HEK293 (cell line): ENCODE results near the gene SFXN3.

Source experiments
- IKZF3 ChIP-seq: fragments of 450-650 bp; IDR thresholded peaks from 2 replicates; pipeline ENCODE4 v1.5.0; 2018; ENCODE audit warnings: missing biosample characterization, mild to moderate bottlenecking, missing genetic modification characterization, moderate library complexity
- KLF10 ChIP-seq: fragments of 450-650 bp; IDR thresholded peaks from 2 replicates; pipeline ENCODE4 v1.5.1; 2018; ENCODE audit warnings: missing biosample characterization, mild to moderate bottlenecking, missing genetic modification characterization
- MZF1 ChIP-seq: fragments of 450-650 bp; formaldehyde crosslinking; IDR thresholded peaks from 2 replicates; pipeline ENCODE4 v1.5.1; 2017; ENCODE audit warnings: missing biosample characterization, missing genetic modification characterization, borderline replicate concordance
- REPIN1 ChIP-seq: fragments of 450-650 bp; formaldehyde crosslinking; IDR thresholded peaks from 2 replicates; pipeline ENCODE4 v1.5.1; 2017; ENCODE audit warnings: missing biosample characterization, missing genetic modification characterization, low read depth
- ZBTB17 ChIP-seq: fragments of 450-650 bp; formaldehyde crosslinking; IDR thresholded peaks from 2 replicates; pipeline ENCODE4 v1.5.1; 2016; ENCODE audit warnings: missing biosample characterization, missing genetic modification characterization
- ZEB2 ChIP-seq: fragments of 450-650 bp; formaldehyde crosslinking; IDR thresholded peaks from 2 replicates; pipeline ENCODE4 v1.5.1; 2016; ENCODE audit warnings: missing biosample characterization, missing genetic modification characterization
- ZFP37 ChIP-seq: fragments of 450-650 bp; formaldehyde crosslinking; IDR thresholded peaks from 2 replicates; pipeline ENCODE4 v1.5.1; 2016; ENCODE audit warnings: missing biosample characterization, missing genetic modification characterization
- ZNF24 ChIP-seq: fragments of 450-650 bp; formaldehyde crosslinking; IDR thresholded peaks from 2 replicates; pipeline ENCODE4 v1.5.1; 2016; ENCODE audit warnings: missing biosample characterization, missing genetic modification characterization
- ZNF585B ChIP-seq: fragments of 450-650 bp; formaldehyde crosslinking; IDR thresholded peaks from 2 replicates; pipeline ENCODE4 v1.5.1; 2016; ENCODE audit warnings: missing biosample characterization, missing genetic modification characterization
- ZNF621 ChIP-seq: fragments of 450-650 bp; formaldehyde crosslinking; IDR thresholded peaks from 2 replicates; pipeline ENCODE4 v1.5.1; 2017; ENCODE audit warnings: missing biosample characterization, missing genetic modification characterization
- ZNF660 ChIP-seq: fragments of 450-650 bp; IDR thresholded peaks from 2 replicates; pipeline ENCODE4 v1.5.1; 2018; ENCODE audit warnings: missing biosample characterization, mild to moderate bottlenecking, missing genetic modification characterization
- ZNF792 ChIP-seq: fragments of 450-650 bp; formaldehyde crosslinking; IDR thresholded peaks from 2 replicates; pipeline ENCODE4 v1.5.1; 2016; ENCODE audit warnings: missing biosample characterization, missing genetic modification characterization
- ZSCAN30 ChIP-seq: fragments of 450-650 bp; IDR thresholded peaks from 2 replicates; pipeline ENCODE4 v1.5.1; 2018; ENCODE audit warnings: missing biosample characterization, mild to moderate bottlenecking, missing genetic modification characterization, moderate library complexity
- ZXDB ChIP-seq: fragments of 450-650 bp; formaldehyde crosslinking; IDR thresholded peaks from 2 replicates; pipeline ENCODE4 v1.5.1; 2016; ENCODE audit warnings: missing biosample characterization, missing genetic modification characterization
- TF ChIP-seq, protein P1 (sequence below): fragments of 450-650 bp; formaldehyde crosslinking; IDR thresholded peaks from 2 replicates; pipeline ENCODE4 v1.5.1; 2017; ENCODE audit warnings: missing biosample characterization, missing genetic modification characterization
- TF ChIP-seq, protein P2 (sequence below): fragments of 450-650 bp; formaldehyde crosslinking; IDR thresholded peaks from 2 replicates; pipeline ENCODE4 v1.5.1; 2016; ENCODE audit warnings: missing biosample characterization, missing genetic modification characterization
- TF ChIP-seq, protein P3 (sequence below): fragments of 450-650 bp; formaldehyde crosslinking; IDR thresholded peaks from 2 replicates; pipeline ENCODE4 v1.5.1; 2017; ENCODE audit warnings: missing biosample characterization, missing genetic modification characterization
- TF ChIP-seq, protein P4 (sequence below): fragments of 450-650 bp; formaldehyde crosslinking; IDR thresholded peaks from 2 replicates; pipeline ENCODE4 v1.5.1; 2016; ENCODE audit warnings: missing biosample characterization, missing genetic modification characterization
- TF ChIP-seq, protein P5 (sequence below): fragments of 450-650 bp; formaldehyde crosslinking; IDR thresholded peaks from 2 replicates; pipeline ENCODE4 v1.5.1; 2016; ENCODE audit warnings: missing biosample characterization, missing genetic modification characterization

SFXN3 gene

DNA sequence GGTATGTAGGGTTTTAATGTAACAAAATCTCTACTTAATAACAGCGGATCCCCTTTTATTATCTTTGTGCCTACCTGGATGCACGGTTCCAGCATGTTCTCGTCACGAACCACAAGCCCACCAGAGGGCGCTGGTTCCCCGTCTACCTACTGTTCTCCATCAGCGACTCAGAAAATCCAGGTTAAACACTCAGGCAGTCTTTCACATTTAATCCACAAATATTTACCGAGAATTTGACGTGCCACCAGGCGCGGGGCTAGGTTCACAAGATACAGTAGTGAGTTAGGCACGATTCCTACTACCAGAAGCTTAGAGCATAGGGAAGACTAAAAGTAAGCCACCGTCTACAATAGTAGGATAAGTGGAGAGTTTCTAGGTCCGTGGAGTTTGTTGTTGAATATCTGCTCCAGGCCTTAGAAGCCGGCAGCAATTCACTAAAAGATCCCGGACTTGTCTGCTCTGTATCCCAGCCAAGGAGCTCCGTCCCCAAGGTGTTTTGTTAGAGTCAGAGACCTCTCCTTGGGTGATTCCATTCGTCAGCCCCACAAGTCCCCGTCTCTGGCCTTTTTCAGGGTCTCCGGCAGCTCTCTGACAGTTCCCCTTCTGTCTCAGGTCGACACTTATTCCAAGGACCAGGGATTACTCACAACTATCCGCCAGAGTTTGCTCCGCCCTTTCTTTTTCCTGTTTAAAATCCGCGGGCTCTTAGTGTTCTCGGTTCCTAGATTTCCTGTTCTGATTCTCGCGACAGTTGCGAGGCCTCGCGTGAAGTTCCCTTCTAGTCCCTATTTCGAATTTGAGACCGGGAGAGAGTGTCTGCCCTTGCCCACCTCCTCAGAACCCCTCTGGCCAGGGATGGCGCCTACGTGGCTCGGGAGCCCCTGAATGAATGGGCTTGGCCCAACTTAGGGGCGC, 29.3 kb downstream of the SFXN3 start (continued):
- TF ChIP-seq MZF1 (tag by site-specific recombination) (peak; percentile 57; the same call in 1 of the 2 replicates), ZEB2 (tag by site-specific recombination) (peak; percentile 84), ZNF585B (tag by site-specific recombination) (no peak), ZNF792 (tag by site-specific recombination) (no peak), ZNF24 (peak; percentile 18; the same call in 1 of the 2 replicates), ZSCAN30 (tag by site-specific recombination) (peak; percentile 36; the same call in 1 of the 2 replicates), IKZF3 (tag by site-specific recombination) (peak; percentile 91), KLF10 (tag by site-specific recombination) (peak; percentile 38; the same call in 1 of the 2 replicates), ZBTB17 (tag by site-specific recombination) (peak; percentile 42; the same call in 1 of the 2 replicates), ZNF621 (tag by site-specific recombination) (no peak), REPIN1 (0 out of 2 replicates have a peak, but pooled peaks have one; percentile 15), ZNF660 (tag by site-specific recombination) (peak; percentile 65), ZXDB (tag by site-specific recombination) (peak; percentile 0; the same call in 1 of the 2 replicates), ZFP37 (peak; percentile 81)
- TF ChIP-seq, protein P1, sequence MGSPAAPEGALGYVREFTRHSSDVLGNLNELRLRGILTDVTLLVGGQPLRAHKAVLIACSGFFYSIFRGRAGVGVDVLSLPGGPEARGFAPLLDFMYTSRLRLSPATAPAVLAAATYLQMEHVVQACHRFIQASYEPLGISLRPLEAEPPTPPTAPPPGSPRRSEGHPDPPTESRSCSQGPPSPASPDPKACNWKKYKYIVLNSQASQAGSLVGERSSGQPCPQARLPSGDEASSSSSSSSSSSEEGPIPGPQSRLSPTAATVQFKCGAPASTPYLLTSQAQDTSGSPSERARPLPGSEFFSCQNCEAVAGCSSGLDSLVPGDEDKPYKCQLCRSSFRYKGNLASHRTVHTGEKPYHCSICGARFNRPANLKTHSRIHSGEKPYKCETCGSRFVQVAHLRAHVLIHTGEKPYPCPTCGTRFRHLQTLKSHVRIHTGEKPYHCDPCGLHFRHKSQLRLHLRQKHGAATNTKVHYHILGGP = peak; percentile 73; the same call in 1 of the 2 replicates
- TF ChIP-seq, protein P2, sequence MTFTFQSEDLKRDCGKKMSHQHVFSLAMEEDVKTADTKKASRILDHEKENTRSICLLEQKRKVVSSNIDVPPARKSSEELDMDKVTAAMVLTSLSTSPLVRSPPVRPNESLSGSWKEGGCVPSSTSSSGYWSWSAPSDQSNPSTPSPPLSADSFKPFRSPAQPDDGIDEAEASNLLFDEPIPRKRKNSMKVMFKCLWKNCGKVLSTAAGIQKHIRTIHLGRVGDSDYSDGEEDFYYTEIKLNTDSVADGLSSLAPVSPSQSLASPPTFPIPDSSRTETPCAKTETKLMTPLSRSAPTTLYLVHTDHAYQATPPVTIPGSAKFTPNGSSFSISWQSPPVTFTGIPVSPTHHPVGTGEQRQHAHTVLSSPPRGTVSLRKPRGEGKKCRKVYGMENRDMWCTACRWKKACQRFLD (tag by site-specific recombination) = no peak
- TF ChIP-seq, protein P3, sequence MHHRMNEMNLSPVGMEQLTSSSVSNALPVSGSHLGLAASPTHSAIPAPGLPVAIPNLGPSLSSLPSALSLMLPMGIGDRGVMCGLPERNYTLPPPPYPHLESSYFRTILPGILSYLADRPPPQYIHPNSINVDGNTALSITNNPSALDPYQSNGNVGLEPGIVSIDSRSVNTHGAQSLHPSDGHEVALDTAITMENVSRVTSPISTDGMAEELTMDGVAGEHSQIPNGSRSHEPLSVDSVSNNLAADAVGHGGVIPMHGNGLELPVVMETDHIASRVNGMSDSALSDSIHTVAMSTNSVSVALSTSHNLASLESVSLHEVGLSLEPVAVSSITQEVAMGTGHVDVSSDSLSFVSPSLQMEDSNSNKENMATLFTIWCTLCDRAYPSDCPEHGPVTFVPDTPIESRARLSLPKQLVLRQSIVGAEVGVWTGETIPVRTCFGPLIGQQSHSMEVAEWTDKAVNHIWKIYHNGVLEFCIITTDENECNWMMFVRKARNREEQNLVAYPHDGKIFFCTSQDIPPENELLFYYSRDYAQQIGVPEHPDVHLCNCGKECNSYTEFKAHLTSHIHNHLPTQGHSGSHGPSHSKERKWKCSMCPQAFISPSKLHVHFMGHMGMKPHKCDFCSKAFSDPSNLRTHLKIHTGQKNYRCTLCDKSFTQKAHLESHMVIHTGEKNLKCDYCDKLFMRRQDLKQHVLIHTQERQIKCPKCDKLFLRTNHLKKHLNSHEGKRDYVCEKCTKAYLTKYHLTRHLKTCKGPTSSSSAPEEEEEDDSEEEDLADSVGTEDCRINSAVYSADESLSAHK (tag by site-specific recombination) = 0 out of 2 replicates have a peak, but pooled peaks have one; percentile 33
- TF ChIP-seq, protein P4, sequence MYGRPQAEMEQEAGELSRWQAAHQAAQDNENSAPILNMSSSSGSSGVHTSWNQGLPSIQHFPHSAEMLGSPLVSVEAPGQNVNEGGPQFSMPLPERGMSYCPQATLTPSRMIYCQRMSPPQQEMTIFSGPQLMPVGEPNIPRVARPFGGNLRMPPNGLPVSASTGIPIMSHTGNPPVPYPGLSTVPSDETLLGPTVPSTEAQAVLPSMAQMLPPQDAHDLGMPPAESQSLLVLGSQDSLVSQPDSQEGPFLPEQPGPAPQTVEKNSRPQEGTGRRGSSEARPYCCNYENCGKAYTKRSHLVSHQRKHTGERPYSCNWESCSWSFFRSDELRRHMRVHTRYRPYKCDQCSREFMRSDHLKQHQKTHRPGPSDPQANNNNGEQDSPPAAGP (tag by site-specific recombination) = 0 out of 2 replicates have a peak, but pooled peaks have one; percentile 32
- TF ChIP-seq, protein P5, sequence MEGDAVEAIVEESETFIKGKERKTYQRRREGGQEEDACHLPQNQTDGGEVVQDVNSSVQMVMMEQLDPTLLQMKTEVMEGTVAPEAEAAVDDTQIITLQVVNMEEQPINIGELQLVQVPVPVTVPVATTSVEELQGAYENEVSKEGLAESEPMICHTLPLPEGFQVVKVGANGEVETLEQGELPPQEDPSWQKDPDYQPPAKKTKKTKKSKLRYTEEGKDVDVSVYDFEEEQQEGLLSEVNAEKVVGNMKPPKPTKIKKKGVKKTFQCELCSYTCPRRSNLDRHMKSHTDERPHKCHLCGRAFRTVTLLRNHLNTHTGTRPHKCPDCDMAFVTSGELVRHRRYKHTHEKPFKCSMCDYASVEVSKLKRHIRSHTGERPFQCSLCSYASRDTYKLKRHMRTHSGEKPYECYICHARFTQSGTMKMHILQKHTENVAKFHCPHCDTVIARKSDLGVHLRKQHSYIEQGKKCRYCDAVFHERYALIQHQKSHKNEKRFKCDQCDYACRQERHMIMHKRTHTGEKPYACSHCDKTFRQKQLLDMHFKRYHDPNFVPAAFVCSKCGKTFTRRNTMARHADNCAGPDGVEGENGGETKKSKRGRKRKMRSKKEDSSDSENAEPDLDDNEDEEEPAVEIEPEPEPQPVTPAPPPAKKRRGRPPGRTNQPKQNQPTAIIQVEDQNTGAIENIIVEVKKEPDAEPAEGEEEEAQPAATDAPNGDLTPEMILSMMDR (tag by site-specific recombination) = peak; percentile 75
